Hematopoietic multipotent progenitor cell treated with erythropoietin and hydrocortisone succinate and interleukin-3 and kit ligand, for 8 days (in vitro differentiated cells): ENCODE data around the gene EDDM3A.
"Not testable (repeated sequence)": the region's sequence is repeated elsewhere in the genome, so short reads cannot be mapped to it uniquely, and the experiment has no call there.

ENCODE experiments used
- DNase-seq: peaks from one replicate; pipeline ENCODE4 v3.0.0-alpha.2; 2015

Gene EDDM3A

GRCh38 chr14:20745571-20746358 is at the start of gene EDDM3A:
Gene EDDM3A, plus strand, starts transcription at chr14:20745887. Its CDS starts 1,694 bp downstream, at chr14:20747581.
- DNase-seq = no peak

GRCh38 chr14:20696764-20697163 is 48.9 kb upstream of the EDDM3A start:
- DNase-seq = no peak

GRCh38 chr14:20697273-20698017 is 48.2 kb upstream of the EDDM3A start:
- peak; percentile 94 for DNase-seq

GRCh38 chr14:20698018-20698329 is 47.7 kb upstream of the EDDM3A start:
- no peak for DNase-seq

- no peak for DNase-seq
These were observed 46.8 kb upstream of the EDDM3A start for GRCh38 chr14:20698934-20699333.

- no peak for DNase-seq
These were observed 45.8 kb upstream of the EDDM3A start for GRCh38 chr14:20699931-20700330.

GRCh38 chr14:20700965-20701364 is 44.7 kb upstream of the EDDM3A start:
- DNase-seq = not testable (repeated sequence)

GRCh38 chr14:20706657-20707355 is 38.9 kb upstream of the EDDM3A start:
- DNase-seq = peak; percentile 16

GRCh38 chr14:20707622-20708021 is 38.1 kb upstream of the EDDM3A start:
- DNase-seq = no peak

GRCh38 chr14:20711261-20711660 is 34.4 kb upstream of the EDDM3A start:
- peak; percentile 62 for DNase-seq

GRCh38 chr14:20711685-20712084 is 34.0 kb upstream of the EDDM3A start:
- peak; percentile 98 for DNase-seq

GRCh38 chr14:20712904-20713303 is 32.8 kb upstream of the EDDM3A start:
- DNase-seq = no peak

GRCh38 chr14:20714593-20715250 is 31.0 kb upstream of the EDDM3A start:
- no peak for DNase-seq

- no peak for DNase-seq
These were observed 25.9 kb upstream of the EDDM3A start for GRCh38 chr14:20719777-20720176.

- DNase-seq = no peak
These were observed 24.9 kb upstream of the EDDM3A start for GRCh38 chr14:20720741-20721140.

- no peak for DNase-seq
These were observed 23.7 kb upstream of the EDDM3A start for GRCh38 chr14:20722016-20722415.

- DNase-seq = no peak
These were observed 22.2 kb upstream of the EDDM3A start for GRCh38 chr14:20723488-20723887.

GRCh38 chr14:20726121-20726520 is 19.6 kb upstream of the EDDM3A start:
- not testable (repeated sequence) for DNase-seq

GRCh38 chr14:20726531-20726930 is 19.2 kb upstream of the EDDM3A start:
- no peak for DNase-seq

GRCh38 chr14:20730891-20731290 is 14.8 kb upstream of the EDDM3A start:
- no peak for DNase-seq

GRCh38 chr14:20732477-20732876 is 13.2 kb upstream of the EDDM3A start:
- no peak for DNase-seq

- DNase-seq = no peak
These were observed 12.6 kb upstream of the EDDM3A start for GRCh38 chr14:20732979-20733635.
